Measurements from ENCODE around the gene CEP89.

CEP89 gene

DNA sequence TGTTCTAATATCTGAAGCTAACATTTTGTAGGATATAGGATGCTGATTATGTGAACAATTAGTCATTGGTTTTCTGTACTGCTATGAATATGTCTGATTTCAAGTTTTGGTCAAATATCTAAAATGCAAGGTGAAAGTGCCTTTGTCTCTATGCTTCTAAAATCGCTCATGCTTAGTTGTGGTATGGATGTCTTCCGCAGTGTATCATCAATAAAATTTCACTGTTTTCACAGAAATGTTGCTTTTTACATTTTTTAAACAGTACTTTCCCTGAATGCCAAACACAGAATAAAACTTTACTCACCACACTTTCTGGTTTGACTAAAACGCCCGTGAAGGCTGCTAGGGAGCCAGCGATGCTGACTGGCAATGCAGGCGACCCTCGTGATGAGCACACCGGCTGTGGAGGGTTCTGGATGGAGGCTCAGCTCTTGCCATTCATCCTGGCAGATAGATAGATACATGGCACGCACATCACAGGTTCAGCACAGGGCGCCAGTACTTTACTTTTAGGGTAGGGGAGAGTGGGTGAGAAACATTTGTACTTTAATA lies 142.3 kb downstream of the CEP89 start:
- DNase-seq (ENCODE audit: extremely low read depth, low read depth) = no peak
- TF ChIP-seq, protein P1, sequence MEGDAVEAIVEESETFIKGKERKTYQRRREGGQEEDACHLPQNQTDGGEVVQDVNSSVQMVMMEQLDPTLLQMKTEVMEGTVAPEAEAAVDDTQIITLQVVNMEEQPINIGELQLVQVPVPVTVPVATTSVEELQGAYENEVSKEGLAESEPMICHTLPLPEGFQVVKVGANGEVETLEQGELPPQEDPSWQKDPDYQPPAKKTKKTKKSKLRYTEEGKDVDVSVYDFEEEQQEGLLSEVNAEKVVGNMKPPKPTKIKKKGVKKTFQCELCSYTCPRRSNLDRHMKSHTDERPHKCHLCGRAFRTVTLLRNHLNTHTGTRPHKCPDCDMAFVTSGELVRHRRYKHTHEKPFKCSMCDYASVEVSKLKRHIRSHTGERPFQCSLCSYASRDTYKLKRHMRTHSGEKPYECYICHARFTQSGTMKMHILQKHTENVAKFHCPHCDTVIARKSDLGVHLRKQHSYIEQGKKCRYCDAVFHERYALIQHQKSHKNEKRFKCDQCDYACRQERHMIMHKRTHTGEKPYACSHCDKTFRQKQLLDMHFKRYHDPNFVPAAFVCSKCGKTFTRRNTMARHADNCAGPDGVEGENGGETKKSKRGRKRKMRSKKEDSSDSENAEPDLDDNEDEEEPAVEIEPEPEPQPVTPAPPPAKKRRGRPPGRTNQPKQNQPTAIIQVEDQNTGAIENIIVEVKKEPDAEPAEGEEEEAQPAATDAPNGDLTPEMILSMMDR (IDR thresholded peaks at IDR 0.05; ENCODE audit: low read depth, low read length, missing control alignments) = no peak
- no peak overlapping the region for H3K4me3 ChIP-seq (replicated peaks; ENCODE audit: low read depth, low read length)

DNA sequence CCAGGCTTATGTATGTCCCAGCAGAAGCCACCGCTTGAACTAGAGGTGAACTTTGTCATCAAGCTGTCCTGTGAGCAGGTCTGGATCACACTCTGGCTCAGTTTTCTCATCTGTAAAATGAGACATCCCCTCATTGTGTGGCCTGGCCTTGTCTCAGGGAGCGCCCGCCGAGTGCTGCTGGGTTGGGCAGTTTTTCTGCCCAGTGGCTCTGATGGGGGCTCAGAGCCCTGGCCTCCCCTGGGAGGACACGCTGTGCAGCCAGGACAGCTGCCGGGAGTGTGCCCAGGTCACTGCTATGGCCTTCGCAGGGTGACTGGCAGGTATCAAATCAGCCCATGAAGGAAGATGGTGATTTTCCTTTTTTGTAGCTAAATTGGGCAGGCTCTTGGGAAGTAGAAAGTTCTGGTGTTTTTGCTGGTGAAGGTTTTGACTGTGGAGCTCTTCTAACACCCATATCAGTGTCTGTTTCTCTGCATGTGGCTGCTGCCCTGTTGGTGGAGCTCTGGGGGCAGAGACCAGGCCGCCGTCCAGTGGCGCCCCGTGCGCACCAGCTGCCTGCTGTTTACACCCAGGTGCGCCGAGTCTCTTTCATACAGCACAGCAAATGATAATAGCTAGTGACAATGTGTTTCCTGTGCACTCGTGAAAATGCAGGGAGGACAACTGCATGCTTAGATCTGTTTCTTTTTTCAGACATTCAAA lies 143.0 kb downstream of the CEP89 start:
- TF ChIP-seq, protein P1 (IDR thresholded peaks at IDR 0.05; ENCODE audit: low read depth, low read length, missing control alignments) = no peak
- no peak for DNase-seq (ENCODE audit: extremely low read depth, low read depth)
- no peak overlapping the region for H3K4me3 ChIP-seq (replicated peaks; ENCODE audit: low read depth, low read length)

DNA sequence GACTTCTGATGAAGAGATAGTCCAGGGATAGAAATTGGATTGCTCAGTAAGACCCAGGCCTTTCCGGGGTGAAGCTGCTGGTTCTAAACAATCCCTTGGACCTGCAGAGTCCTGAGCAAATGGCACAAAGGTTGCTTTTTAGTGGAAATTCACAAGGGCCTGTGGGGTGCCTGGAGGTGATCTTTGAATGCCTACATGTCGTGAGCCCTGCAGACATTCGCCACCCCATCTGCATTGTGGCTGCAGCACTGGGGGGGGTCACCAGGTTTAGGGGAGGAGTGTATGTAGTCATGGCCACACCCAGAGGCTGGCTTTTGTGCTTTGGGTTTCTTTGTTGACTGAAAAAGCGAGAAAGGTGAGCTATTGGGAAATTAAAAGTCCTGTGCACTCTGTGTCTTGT lies 143.6 kb downstream of the CEP89 start:
- no peak overlapping the region for H3K4me3 ChIP-seq (replicated peaks; ENCODE audit: low read depth, low read length)
- no peak for DNase-seq (ENCODE audit: extremely low read depth, low read depth)
- TF ChIP-seq, protein P1 (IDR thresholded peaks at IDR 0.05; ENCODE audit: low read depth, low read length, missing control alignments) = no peak
